Breast epithelium (tissue), 4 donors: Measurements from ENCODE around the gene CHAMP1. TPM values are rescaled to one million over a fixed set of nuclear protein-coding genes. Genes with fewer than 3 reads are reported as not detected.
A peak's percentile ranks its signal among the peaks of the same experiment; 100 is the strongest.

Source experiments
- DNase-seq, 2 donors: peaks; one replicate each; pipeline ENCODE4 v3.0.0-alpha.2; 2019; ENCODE audit warnings: low spot score in 2 of 2
- H3K27ac ChIP-seq, 2 donors: fragments of 200-600 bp; sonication (generic) in 1 of 2; one replicate each; pipeline ENCODE4 v1.5.1; 2016 to 2019; ENCODE audit warnings: mild to moderate bottlenecking in 1 of 2
- H3K27me3 ChIP-seq, 2 donors: fragments of 200-600 bp; sonication (generic) in 1 of 2; one replicate each; pipeline versions ENCODE4 v1.5.1 to v1.6.0; 2017 to 2019; ENCODE audit warnings: control low read depth in 1 of 2, mild to moderate bottlenecking in 1 of 2
- H3K36me3 ChIP-seq: fragments of 200-600 bp; one replicate; pipeline ENCODE4 v1.5.1; 2019
- H3K4me1 ChIP-seq, 2 donors: fragments of 200-600 bp; sonication (generic); one replicate each; pipeline ENCODE4 v1.5.1; 2016 to 2019; ENCODE audit warnings: control low read depth in 1 of 2
- H3K4me3 ChIP-seq, 3 donors: fragments of 200-600 bp; sonication (generic); 1 replicate in 2 of 3; 2 replicates in 1 of 3; pipeline ENCODE4 v1.5.1; 2016 to 2019; ENCODE audit warnings: mild to moderate bottlenecking in 3 of 3, moderate library complexity in 2 of 3
- H3K9me3 ChIP-seq, 2 donors: fragments of 200-600 bp; sonication (generic) in 1 of 2; one replicate each; pipeline ENCODE4 v1.5.1; 2016 to 2019; ENCODE audit warnings: control low read depth in 1 of 2
- CTCF ChIP-seq, 3 donors: fragments of 450-650 bp; IDR thresholded peaks; one replicate each; pipeline ENCODE4 v1.5.1; 2016 to 2017; ENCODE audit warnings: antibody characterized with exemption in 3 of 3, mild to moderate bottlenecking in 3 of 3, moderate library complexity in 3 of 3
- POLR2A ChIP-seq: fragments of 450-650 bp; IDR thresholded peaks from one replicate; pipeline ENCODE4 v1.6.1; 2016; ENCODE audit warnings: antibody characterized with exemption, mild to moderate bottlenecking, moderate library complexity
- POLR2AphosphoS5 ChIP-seq, 3 donors: sonication (generic); formaldehyde crosslinking; IDR thresholded peaks; one replicate each; pipeline ENCODE4 v1.6.1; 2017; ENCODE audit warnings: antibody characterized with exemption in 3 of 3
- intact Hi-C: fragments of 100-400 bp; cut with DNase I; formaldehyde crosslinking; loops from one replicate; pipeline ENCODE4 v1.15.1; 2023; ENCODE audit warnings: low total_unique reads
- total RNA-seq, 3 donors: library from RNA; depleted of rRNA; stranded (reverse); fragments of >200 nt; gene quantifications; one replicate each; pipeline ENCODE4 v1.1.0, GENCODE V29; 2016

The CHAMP1 gene
- total RNA-seq, 3 donors from 2014 or later: 9.4 to 25.3 (median 21.6) TPM

- Histone ChIP-seq H3K27me3 (no peaks in the 10 kb centered on the region), H3K9me3 (no peaks in the 10 kb centered on the region), H3K36me3 (no peaks in the 10 kb centered on the region), H3K27ac (no peak overlapping the region), H3K4me1 (no peaks in the 10 kb centered on the region), H3K4me3 (no peak overlapping the region)
- intact Hi-C loops: no loop called here
- TF ChIP-seq POLR2A (no peak), POLR2AphosphoS5 (IDR thresholded peaks at IDR 0.05) (no peak), CTCF (IDR thresholded peaks at IDR 0.05) (no peak)
- no peak for DNase-seq
These were observed 4.4 kb upstream of the CHAMP1 start for GRCh38 chr13:114309806-114310410.

- Histone ChIP-seq H3K36me3 (no peaks in the 10 kb centered on the region), H3K27ac (no peak overlapping the region), H3K4me3 (no peak overlapping the region), H3K27me3 (no peaks in the 10 kb centered on the region), H3K9me3 (no peaks in the 10 kb centered on the region), H3K4me1 (no peaks in the 10 kb centered on the region)
- intact Hi-C loops: no loop called here
- DNase-seq: no peak
- no peak for TF ChIP-seq POLR2AphosphoS5 (IDR thresholded peaks at IDR 0.05)
These were observed 3.3 kb upstream of the CHAMP1 start for GRCh38 chr13:114310956-114311355.

- DNase-seq: no peak
- Histone ChIP-seq H3K4me1 (no peaks in the 10 kb centered on the region), H3K36me3 (no peaks in the 10 kb centered on the region), H3K27me3 (no peaks in the 10 kb centered on the region), H3K9me3 (no peaks in the 10 kb centered on the region), H3K4me3 (no peak overlapping the region), H3K27ac (no peak overlapping the region)
- TF ChIP-seq POLR2AphosphoS5 (IDR thresholded peaks at IDR 0.05): no peak
- intact Hi-C loops: no loop called here
These were observed 2.9 kb upstream of the CHAMP1 start for GRCh38 chr13:114311387-114311786.

- intact Hi-C loops: no loop called here
- H3K27me3 ChIP-seq: no peaks in the 10 kb centered on the region
These were observed 2.4 kb upstream of the CHAMP1 start for GRCh38 chr13:114311908-114312307.

GRCh38 chr13:114313061-114313860 lies 1.0 kb upstream of the CHAMP1 start:
- H3K36me3 ChIP-seq: no peaks in the 10 kb centered on the region
- TF ChIP-seq POLR2AphosphoS5 (IDR thresholded peaks at IDR 0.05) (no peak), CTCF (IDR thresholded peaks at IDR 0.05) (no peak), POLR2A (no peak)
- peak overlapping the region; percentile 85 to 93 for H3K27ac ChIP-seq
- H3K4me3 ChIP-seq: peak overlapping the region; percentile 77 to 89 (median 87)
- H3K9me3 ChIP-seq: no peaks in the 10 kb centered on the region
- H3K27me3 ChIP-seq: no peaks in the 10 kb centered on the region
- intact Hi-C loops: no loop called here
- H3K4me1 ChIP-seq: no peaks in the 10 kb centered on the region
- no peak for DNase-seq

More at GRCh38 chr13:114311908-114312307, 2.4 kb upstream of the CHAMP1 start:
- Histone ChIP-seq H3K36me3 (no peaks in the 10 kb centered on the region), H3K4me1 (no peaks in the 10 kb centered on the region), H3K27ac (no peak overlapping the region), H3K9me3 (no peaks in the 10 kb centered on the region), H3K4me3 (no peak overlapping the region)
- TF ChIP-seq CTCF (IDR thresholded peaks at IDR 0.05): no peak
- TF ChIP-seq POLR2A: no peak
- TF ChIP-seq POLR2AphosphoS5 (IDR thresholded peaks at IDR 0.05): no peak
- no peak for DNase-seq

GRCh38 chr13:114315074-114315785 lies 927 bp downstream of the CHAMP1 start:
- TF ChIP-seq POLR2AphosphoS5 (IDR thresholded peaks at IDR 0.05) (no peak), CTCF (IDR thresholded peaks at IDR 0.05) (no peak), POLR2A (no peak)
- no peaks in the 10 kb centered on the region for H3K36me3 ChIP-seq
- DNase-seq: no peak
- peak overlapping the region; percentile 77 to 89 (median 87) for H3K4me3 ChIP-seq
- intact Hi-C loops: no loop called here
- no peaks in the 10 kb centered on the region for H3K9me3 ChIP-seq
- H3K27ac ChIP-seq: peak overlapping the region; percentile 85 to 93
- H3K4me1 ChIP-seq: no peaks in the 10 kb centered on the region
- no peaks in the 10 kb centered on the region for H3K27me3 ChIP-seq
